Measurements from ENCODE around the gene ADSS1. TPM values are rescaled to one million over a fixed set of nuclear protein-coding genes. Genes with fewer than 3 reads are reported as not detected.

Gene ADSS1
- total and polyA plus RNA-seq, 4 donors: 1.8 to 18.8 (median 12.2) TPM

GRCh38 chr14:104698688-104699425, 25.2 kb upstream of the ADSS1 start:
- TF ChIP-seq GABPA (IDR thresholded peaks at IDR 0.05 in 1 of 2, conservative IDR thresholded peaks at IDR 0.05 in 1 of 2) (no peak), YY1 (IDR thresholded peaks at IDR 0.05) (no peak), NR2F2 (IDR thresholded peaks at IDR 0.05) (peak; percentile 42), MAX (IDR thresholded peaks at IDR 0.05) (no peak), ATF3 (IDR thresholded peaks at IDR 0.05) (no peak), RXRA (IDR thresholded peaks at IDR 0.05) (no peak)
- no peaks in the 10 kb centered on the region for H3K9me3 ChIP-seq (ENCODE audit: control insufficient read depth in 4 of 4, low read length in 3 of 4)
- no peaks in the 10 kb centered on the region for H3K27me3 ChIP-seq (ENCODE audit: control insufficient read depth in 4 of 4, insufficient read depth in 4 of 4, low read length in 3 of 4)
- 67% methylated on average over 24 of the region's 24 CpGs for WGBS
- no peak overlapping the region for H3K4me3 ChIP-seq (ENCODE audit: low read depth in 1 of 3, low read length in 3 of 3)
- H3K36me3 ChIP-seq (ENCODE audit: control insufficient read depth in 4 of 4, insufficient read depth in 3 of 4, low read depth in 1 of 4, low read length in 3 of 4): peaks cover 3 to 20% (median 12%) of the 10 kb centered on the region in 4 donors
- peaks cover 20 to 53% (median 38%) of the 10 kb centered on the region in 4 donors for H3K4me1 ChIP-seq (ENCODE audit: control insufficient read depth in 4 of 4, insufficient read depth in 4 of 4, low read length in 3 of 4)
- peak overlapping the region in 1 of 2 donors; percentile 41 for H3K27ac ChIP-seq (ENCODE audit: low read depth in 1 of 2, low read length in 2 of 2)
- no peak for DNase-seq (ENCODE audit: low spot score)
- H3K9ac ChIP-seq (ENCODE audit: low read depth in 1 of 2, low read length in 2 of 2): no peak overlapping the region

GRCh38 chr14:104699426-104699748, 24.6 kb upstream of the ADSS1 start:
- no peaks in the 10 kb centered on the region for H3K9me3 ChIP-seq (ENCODE audit: control insufficient read depth in 4 of 4, low read length in 3 of 4)
- no peaks in the 10 kb centered on the region for H3K27me3 ChIP-seq (ENCODE audit: control insufficient read depth in 4 of 4, insufficient read depth in 4 of 4, low read length in 3 of 4)
- H3K27ac ChIP-seq (ENCODE audit: low read depth in 1 of 2, low read length in 2 of 2): peak overlapping the region in 1 of 2 donors; percentile 20
- H3K9ac ChIP-seq (ENCODE audit: low read depth in 1 of 2, low read length in 2 of 2): no peak overlapping the region
- no peak for DNase-seq (ENCODE audit: low spot score)
- H3K4me3 ChIP-seq (ENCODE audit: low read depth in 1 of 3, low read length in 3 of 3): no peak overlapping the region
- TF ChIP-seq SP1 (IDR thresholded peaks at IDR 0.05) (no peak), HNF4A (conservative IDR thresholded peaks at IDR 0.05) (no peak), HNF4G (IDR thresholded peaks at IDR 0.05) (no peak), FOXA2 (IDR thresholded peaks at IDR 0.05) (no peak), YY1 (IDR thresholded peaks at IDR 0.05) (no peak), RXRA (IDR thresholded peaks at IDR 0.05) (no peak), GABPA (IDR thresholded peaks at IDR 0.05 in 1 of 2, conservative IDR thresholded peaks at IDR 0.05 in 1 of 2) (no peak), JUND (IDR thresholded peaks at IDR 0.05) (no peak), NR2F2 (IDR thresholded peaks at IDR 0.05) (no peak), ATF3 (IDR thresholded peaks at IDR 0.05) (no peak), RAD21 (IDR thresholded peaks at IDR 0.05) (no peak), FOXA1 (IDR thresholded peaks at IDR 0.05) (no peak), EGR1 (IDR thresholded peaks at IDR 0.05; ENCODE audit: low read depth in 2 of 2) (no peak), CTCF (IDR thresholded peaks at IDR 0.05; ENCODE audit: low read depth, low read length, missing input control) (no peak), TAF1 (conservative IDR thresholded peaks at IDR 0.05) (no peak), ZBTB33 (IDR thresholded peaks at IDR 0.05) (no peak), MAX (IDR thresholded peaks at IDR 0.05) (no peak), REST (IDR thresholded peaks at IDR 0.05) (no peak)
- H3K4me1 ChIP-seq (ENCODE audit: control insufficient read depth in 4 of 4, insufficient read depth in 4 of 4, low read length in 3 of 4): peaks cover 17 to 48% (median 33%) of the 10 kb centered on the region in 4 donors
- 85% methylated on average over 12 of the region's 12 CpGs for WGBS
- peaks cover 3 to 20% (median 16%) of the 10 kb centered on the region in 4 donors for H3K36me3 ChIP-seq (ENCODE audit: control insufficient read depth in 4 of 4, insufficient read depth in 3 of 4, low read depth in 1 of 4, low read length in 3 of 4)
